ENCODE data around the gene UHMK1.
"Not testable (repeated sequence)": the region's sequence is repeated elsewhere in the genome, so short reads cannot be mapped to it uniquely, and the experiment has no call there.

Gene UHMK1

DNA sequence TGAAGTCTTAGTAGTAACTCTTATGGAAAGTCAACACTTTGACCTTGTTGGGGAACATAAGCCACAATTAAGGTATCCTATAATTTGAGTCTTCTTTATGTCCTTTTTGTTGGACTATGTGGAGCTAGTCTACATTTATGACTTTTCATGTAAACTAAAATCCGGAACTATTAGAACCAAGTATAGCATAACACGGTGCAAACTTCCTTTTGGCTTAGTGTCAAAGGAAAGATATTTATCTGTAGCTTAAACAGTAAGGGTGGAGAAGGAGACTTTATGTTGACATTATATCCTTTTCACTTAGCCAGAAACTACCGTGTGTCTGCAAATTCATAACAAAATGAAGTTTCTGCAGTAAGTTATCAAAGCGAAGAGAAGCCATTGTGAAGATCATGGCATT, 71.2 kb downstream of the UHMK1 start:
- no peak for DNase-seq

DNA sequence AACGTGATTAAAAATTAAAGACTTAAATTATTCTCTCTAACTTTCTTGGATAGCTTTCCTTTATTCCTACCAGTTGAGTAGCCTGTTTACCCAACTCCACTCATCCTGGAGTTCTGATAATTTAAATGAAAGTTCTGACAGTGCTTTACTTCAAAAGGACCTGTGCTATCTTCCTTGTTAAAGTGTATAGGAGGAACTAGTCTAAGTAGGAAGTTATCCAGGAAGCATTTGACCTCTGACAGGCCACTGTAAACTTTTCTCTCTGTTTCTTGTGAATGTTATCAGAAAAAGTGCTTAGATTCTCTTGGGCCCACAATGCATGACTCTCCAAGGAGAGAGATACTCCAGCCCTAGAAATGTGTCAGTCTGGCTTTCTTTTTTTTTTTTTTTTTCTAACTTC, 73.1 kb downstream of the UHMK1 start:
- DNase-seq = no peak

DNA sequence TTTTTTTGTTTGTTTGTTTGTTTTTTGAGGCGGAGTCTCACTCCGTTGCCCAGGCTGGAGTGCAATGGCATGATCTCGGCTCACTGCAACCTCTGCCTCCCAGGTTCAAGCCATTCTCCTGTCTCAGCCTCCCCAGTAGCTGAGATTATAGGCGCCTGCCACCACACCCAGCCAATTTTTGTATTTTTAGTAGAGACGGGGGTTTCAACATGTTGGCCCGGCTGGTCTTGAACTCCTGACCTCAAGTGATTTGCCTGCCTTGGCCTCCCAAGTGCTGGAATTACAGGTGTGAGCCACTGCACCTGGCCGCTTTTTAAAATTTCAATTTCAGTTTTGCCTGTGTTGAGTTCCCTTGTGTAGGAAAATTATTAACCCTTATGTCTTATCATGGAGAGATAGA, 73.5 kb downstream of the UHMK1 start:
- DNase-seq = not testable (repeated sequence)

- no peak for DNase-seq
These were observed 74.1 kb downstream of the UHMK1 start for GRCh38 chr1:162571696-162572095.

DNA sequence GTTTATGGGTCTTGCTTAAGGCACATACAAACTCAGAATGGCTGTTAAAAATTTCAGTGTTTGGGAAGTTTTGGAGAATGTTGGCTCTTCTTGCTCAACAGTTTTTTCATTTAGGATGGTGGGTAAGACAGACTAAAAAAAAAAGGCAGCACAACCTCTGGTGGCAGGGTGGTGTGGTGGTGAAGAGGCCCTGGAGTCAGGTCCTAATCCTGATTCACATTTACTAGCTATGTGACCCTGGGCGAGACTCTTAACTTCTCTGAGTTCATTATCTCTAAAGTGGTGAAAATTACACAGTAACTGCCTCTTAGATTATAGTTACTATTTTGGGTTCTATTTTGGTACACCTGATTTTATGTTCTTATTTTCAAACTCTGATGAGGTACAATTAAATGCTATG, 75.5 kb downstream of the UHMK1 start:
- no peak for DNase-seq

DNA sequence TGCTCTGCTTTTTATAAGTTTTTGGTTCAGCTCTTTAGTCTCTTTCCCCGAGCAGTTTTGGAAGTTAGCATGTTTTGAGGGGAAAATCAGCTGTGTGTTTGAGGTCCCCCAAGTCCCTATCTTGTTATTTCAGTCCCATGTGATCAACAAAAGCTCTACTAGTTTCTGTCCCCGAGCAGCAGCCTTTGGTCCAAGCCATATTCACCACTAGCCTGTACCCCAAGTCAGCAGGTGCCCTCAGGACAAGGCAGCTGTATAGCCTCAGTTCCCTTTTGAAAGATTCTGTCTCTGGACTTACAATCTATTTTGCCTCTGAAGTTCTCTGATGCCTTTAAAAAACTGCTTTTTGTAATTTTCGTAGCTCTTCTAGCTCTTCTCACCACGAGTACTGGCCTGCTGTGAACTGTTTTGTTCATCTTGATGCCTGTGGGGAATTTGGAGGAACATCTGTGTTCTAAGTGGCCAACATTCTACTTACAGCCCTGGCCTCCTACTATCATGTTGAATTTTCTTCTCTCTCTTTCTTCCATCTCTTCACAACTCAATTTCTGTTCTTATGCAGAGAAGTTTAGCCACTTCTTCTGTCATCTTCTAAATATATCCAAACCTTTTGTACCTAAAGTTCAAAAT, 80.6 kb downstream of the UHMK1 start:
- DNase-seq = no peak

- DNase-seq = no peak
These were observed 81.3 kb downstream of the UHMK1 start for GRCh38 chr1:162578936-162579335.
